Measurements from ENCODE around the gene NPAS4.
A peak's percentile ranks its signal among the peaks of the same experiment; 100 is the strongest.

The NPAS4 gene

GRCh38 chr11:66415423-66415822, 5.4 kb upstream of the NPAS4 start:
- TF ChIP-seq EZH2phosphoT487 (IDR thresholded peaks at IDR 0.05; ENCODE audit: borderline replicate concordance, low read length) (no peak), CTCF (IDR thresholded peaks at IDR 0.05; ENCODE audit: low read depth, low read length, poor library complexity, severe bottlenecking) (no peak)
- H3K4me3 ChIP-seq (ENCODE audit: low read length) = no peak overlapping the region
- H3F3A ChIP-seq (ENCODE audit: control insufficient read depth, insufficient read depth) = no peaks in the 10 kb centered on the region
- no peaks in the 10 kb centered on the region for H3K36me3 ChIP-seq (ENCODE audit: control insufficient read depth, low read length)
- H3K79me2 ChIP-seq (ENCODE audit: control insufficient read depth, low read length) = no peaks in the 10 kb centered on the region
- no peaks in the 10 kb centered on the region for H4K20me1 ChIP-seq (ENCODE audit: control insufficient read depth, insufficient read depth, low read depth, low read length)
- H3K9me3 ChIP-seq (ENCODE audit: control insufficient read depth, insufficient read depth, low read length) = no peaks in the 10 kb centered on the region
- H3K4me2 ChIP-seq (ENCODE audit: low read length) = no peak overlapping the region
- H3K27me3 ChIP-seq (ENCODE audit: control insufficient read depth, low read length) = peaks cover 55% of the 10 kb centered on the region
- H3K9me2 ChIP-seq (replicated peaks; ENCODE audit: control insufficient read depth, low read length) = no peaks in the 10 kb centered on the region
- no peak overlapping the region for H3K27ac ChIP-seq (ENCODE audit: low read depth, low read length)
- no peaks in the 10 kb centered on the region for H3K4me1 ChIP-seq (ENCODE audit: control insufficient read depth, low read length)

DNA sequence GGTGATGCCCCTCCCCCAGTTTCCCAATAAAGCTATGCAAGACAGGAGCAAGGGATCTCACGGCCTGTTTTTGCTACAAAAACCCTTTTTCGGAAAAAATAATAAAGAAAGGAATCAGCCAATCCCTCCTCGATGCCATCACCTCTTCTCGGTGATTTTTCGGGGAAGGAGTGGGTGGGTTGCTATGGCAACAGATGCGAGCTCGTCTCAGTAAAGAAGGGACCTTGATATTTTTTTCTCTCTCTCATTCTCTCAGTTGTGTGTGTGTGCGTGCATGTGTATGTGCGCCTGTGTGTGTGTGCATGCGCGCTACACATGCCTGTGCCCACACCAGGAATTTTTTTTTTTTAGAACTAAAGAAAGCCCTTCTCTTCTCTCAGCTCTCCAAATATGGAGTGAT, 3.8 kb upstream of the NPAS4 start:
- Histone ChIP-seq H3F3A (ENCODE audit: control insufficient read depth, insufficient read depth) (no peaks in the 10 kb centered on the region), H3K4me1 (ENCODE audit: control insufficient read depth, low read length) (no peaks in the 10 kb centered on the region), H3K27me3 (ENCODE audit: control insufficient read depth, low read length) (peaks cover 47% of the 10 kb centered on the region), H3K4me2 (ENCODE audit: low read length) (no peak overlapping the region), H3K27ac (ENCODE audit: low read depth, low read length) (no peak overlapping the region), H3K9me3 (ENCODE audit: control insufficient read depth, insufficient read depth, low read length) (no peaks in the 10 kb centered on the region), H3K9me2 (replicated peaks; ENCODE audit: control insufficient read depth, low read length) (no peaks in the 10 kb centered on the region), H3K4me3 (ENCODE audit: low read length) (no peak overlapping the region), H4K20me1 (ENCODE audit: control insufficient read depth, insufficient read depth, low read depth, low read length) (no peaks in the 10 kb centered on the region), H3K36me3 (ENCODE audit: control insufficient read depth, low read length) (no peaks in the 10 kb centered on the region), H3K79me2 (ENCODE audit: control insufficient read depth, low read length) (no peaks in the 10 kb centered on the region)
- TF ChIP-seq CTCF (IDR thresholded peaks at IDR 0.05; ENCODE audit: low read depth, low read length, poor library complexity, severe bottlenecking) (no peak), EZH2phosphoT487 (IDR thresholded peaks at IDR 0.05; ENCODE audit: borderline replicate concordance, low read length) (no peak)

DNA sequence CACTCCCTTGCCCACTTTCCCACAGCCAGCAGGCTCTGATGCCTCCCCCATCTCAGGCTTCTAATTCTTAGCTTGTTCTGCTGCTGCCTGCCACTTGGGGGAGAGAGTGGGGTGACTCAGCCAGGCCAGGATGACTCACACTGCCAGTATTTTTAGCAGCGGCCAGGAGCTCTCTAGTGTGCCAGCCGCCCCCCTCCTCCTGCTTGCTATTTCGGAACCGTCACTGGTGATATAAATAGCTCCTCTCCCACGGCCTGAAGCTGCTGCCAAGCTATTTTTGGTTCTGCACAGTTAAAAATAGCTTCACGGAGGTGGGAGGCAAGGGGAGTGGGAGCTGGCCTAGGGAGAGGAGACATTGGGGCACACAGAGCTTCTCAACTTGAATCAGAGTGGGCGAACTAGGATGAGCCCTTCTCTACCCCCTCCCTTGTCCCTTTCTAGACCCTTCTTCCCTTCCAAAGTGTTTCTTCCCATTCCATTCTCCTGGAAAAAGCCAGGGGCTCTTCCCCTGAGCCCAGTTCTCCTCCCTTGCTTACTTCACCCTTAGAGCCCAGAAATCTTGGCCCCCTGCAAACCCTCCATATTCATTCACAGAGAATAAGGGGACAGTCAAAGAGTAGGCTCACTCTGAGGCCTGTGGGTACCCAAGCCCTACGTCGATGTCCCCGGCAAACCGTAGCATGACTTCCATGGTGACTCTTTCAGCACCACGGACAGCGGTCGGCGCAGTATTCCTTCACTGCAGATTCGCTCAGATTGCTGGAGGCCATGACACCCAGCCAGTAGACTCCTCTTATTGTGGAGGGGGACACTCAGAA, 2.5 kb upstream of the NPAS4 start:
- H3K36me3 ChIP-seq (ENCODE audit: control insufficient read depth, low read length) = no peaks in the 10 kb centered on the region
- H3K4me2 ChIP-seq (ENCODE audit: low read length) = no peak overlapping the region
- peaks cover 47% of the 10 kb centered on the region for H3K27me3 ChIP-seq (ENCODE audit: control insufficient read depth, low read length)
- H3K79me2 ChIP-seq (ENCODE audit: control insufficient read depth, low read length) = no peaks in the 10 kb centered on the region
- no peak overlapping the region for H3K4me3 ChIP-seq (ENCODE audit: low read length)
- TF ChIP-seq CTCF (IDR thresholded peaks at IDR 0.05; ENCODE audit: low read depth, low read length, poor library complexity, severe bottlenecking) (peak; percentile 43), EZH2phosphoT487 (IDR thresholded peaks at IDR 0.05; ENCODE audit: borderline replicate concordance, low read length) (no peak)
- no peaks in the 10 kb centered on the region for H4K20me1 ChIP-seq (ENCODE audit: control insufficient read depth, insufficient read depth, low read depth, low read length)
- H3K4me1 ChIP-seq (ENCODE audit: control insufficient read depth, low read length) = no peaks in the 10 kb centered on the region
- H3K9me3 ChIP-seq (ENCODE audit: control insufficient read depth, insufficient read depth, low read length) = no peaks in the 10 kb centered on the region
- no peaks in the 10 kb centered on the region for H3F3A ChIP-seq (ENCODE audit: control insufficient read depth, insufficient read depth)
- H3K9me2 ChIP-seq (replicated peaks; ENCODE audit: control insufficient read depth, low read length) = no peaks in the 10 kb centered on the region
- no peak overlapping the region for H3K27ac ChIP-seq (ENCODE audit: low read depth, low read length)
